Suprapubic skin (tissue), 4 donors: ENCODE data around the gene DSCAM. TPM values are rescaled to one million over a fixed set of nuclear protein-coding genes. Genes with fewer than 3 reads are reported as not detected.

Experiments used
- DNase-seq, 2 donors: peaks; one replicate each; pipeline ENCODE4 v3.0.0-alpha.2; 2019; ENCODE audit warnings: low spot score in 2 of 2
- H3K27ac ChIP-seq: fragments of 200-600 bp; sonication (generic); one replicate; pipeline ENCODE4 v1.5.1; 2019
- H3K27me3 ChIP-seq: fragments of 200-600 bp; sonication (generic); one replicate; pipeline ENCODE4 v1.5.1; 2019
- H3K36me3 ChIP-seq: fragments of 200-600 bp; sonication (generic); one replicate; pipeline ENCODE4 v1.5.1; 2019
- H3K4me1 ChIP-seq: fragments of 200-600 bp; sonication (generic); one replicate; pipeline ENCODE4 v1.5.1; 2019
- H3K4me3 ChIP-seq: fragments of 200-600 bp; sonication (generic); one replicate; pipeline ENCODE4 v1.5.1; 2019; ENCODE audit warnings: mild to moderate bottlenecking
- H3K9me3 ChIP-seq: fragments of 200-600 bp; sonication (generic); one replicate; pipeline ENCODE4 v1.5.1; 2019
- CTCF ChIP-seq, 2 donors: fragments of 200-600 bp in 1 of 2; fragments of 450-650 bp in 1 of 2; sonication (generic) in 1 of 2; IDR thresholded peaks; one replicate each; pipeline ENCODE4 v1.5.1; 2016 to 2019; ENCODE audit warnings: antibody characterized with exemption in 2 of 2, mild to moderate bottlenecking in 1 of 2, moderate library complexity in 1 of 2
- EP300 ChIP-seq: sonication (generic); formaldehyde crosslinking; IDR thresholded peaks from one replicate; pipeline ENCODE4 v1.6.1; 2017; ENCODE audit warnings: antibody characterized with exemption
- POLR2A ChIP-seq, 2 donors: fragments of 450-650 bp; IDR thresholded peaks; one replicate each; pipeline ENCODE4 v1.6.1; 2017; ENCODE audit warnings: antibody characterized with exemption in 2 of 2, mild to moderate bottlenecking in 2 of 2, moderate library complexity in 2 of 2
- POLR2AphosphoS5 ChIP-seq, 3 donors: sonication (generic); formaldehyde crosslinking; IDR thresholded peaks; one replicate each; pipeline ENCODE4 v1.6.1; 2017; ENCODE audit warnings: antibody characterized with exemption in 3 of 3
- WGBS: methylation state at CpG from one replicate; pipeline ENCODE4 v1.1.5; 2018; 5-methylcytosine and 5-hydroxymethylcytosine counted together
- total RNA-seq, 4 donors: library from RNA; depleted of rRNA; stranded (reverse); fragments of >200 nt; gene quantifications; one replicate each; pipeline ENCODE4 v1.1.0, GENCODE V29; 2016

DSCAM gene
- total RNA-seq, 4 donors from 2014 or later = 0.08 TPM; not detected in 3

- Histone ChIP-seq H3K36me3 (no peaks in the 10 kb centered on the region), H3K27ac (no peak overlapping the region), H3K4me1 (no peaks in the 10 kb centered on the region), H3K27me3 (no peaks in the 10 kb centered on the region), H3K4me3 (no peak overlapping the region), H3K9me3 (no peaks in the 10 kb centered on the region)
- no peak for DNase-seq
- 49% methylated on average over 10 of the region's 10 CpGs for WGBS
- no peak for TF ChIP-seq POLR2A (IDR thresholded peaks at IDR 0.05)
- TF ChIP-seq CTCF (IDR thresholded peaks at IDR 0.05) = no peak
- TF ChIP-seq POLR2AphosphoS5 (IDR thresholded peaks at IDR 0.05) = no peak
- TF ChIP-seq EP300 = no peak
Measured at GRCh38 chr21:40146216-40146837, 700.6 kb downstream of the DSCAM start.

DNA sequence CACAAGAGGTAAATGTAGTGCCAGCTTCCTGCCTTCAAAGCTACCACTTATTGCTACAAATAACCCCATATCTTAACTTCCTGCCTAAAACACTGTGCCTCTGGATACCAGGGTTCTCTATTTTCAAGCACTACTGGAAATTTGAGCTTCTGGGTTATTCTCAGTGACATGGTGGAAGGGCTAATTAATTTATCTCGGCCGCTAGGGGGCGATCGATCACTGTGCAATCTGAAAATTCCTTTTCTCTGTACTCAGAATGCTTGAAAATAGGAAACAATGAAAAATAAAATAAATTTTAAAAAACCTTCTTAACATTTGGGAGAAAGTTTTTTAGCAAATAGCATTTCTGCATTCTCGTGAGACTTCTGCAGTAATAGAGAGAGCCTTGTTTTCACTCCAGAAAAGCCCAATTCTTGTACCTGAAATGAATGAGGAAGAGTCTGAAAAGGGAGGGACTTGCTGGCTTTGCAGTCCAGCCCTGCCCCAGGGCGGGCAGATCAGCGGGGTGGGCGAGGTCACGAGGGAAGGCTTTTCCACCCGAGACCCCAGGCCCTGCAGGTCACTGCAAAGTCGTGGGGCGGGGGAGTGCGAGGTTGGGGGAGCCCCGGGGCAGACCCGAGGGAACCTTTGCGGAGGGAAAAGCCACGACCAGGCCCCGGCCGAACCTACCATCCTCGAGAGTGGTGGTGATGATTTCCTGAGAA is 703.0 kb downstream of the DSCAM start:
- TF ChIP-seq EP300 (no peak), POLR2AphosphoS5 (IDR thresholded peaks at IDR 0.05) (no peak), CTCF (IDR thresholded peaks at IDR 0.05) (peak; percentile 52 to 54)
- H3K4me3 ChIP-seq = no peak overlapping the region
- H3K4me1 ChIP-seq = no peaks in the 10 kb centered on the region
- no peaks in the 10 kb centered on the region for H3K9me3 ChIP-seq
- H3K36me3 ChIP-seq = no peaks in the 10 kb centered on the region
- 42% methylated on average over 18 of the region's 20 CpGs for WGBS
- H3K27ac ChIP-seq = no peak overlapping the region
- DNase-seq = no peak
- no peaks in the 10 kb centered on the region for H3K27me3 ChIP-seq

GRCh38 chr21:40141621-40142020 is 705.3 kb downstream of the DSCAM start:
- H3K27me3 ChIP-seq = no peaks in the 10 kb centered on the region
- DNase-seq = no peak
- no peak for TF ChIP-seq POLR2AphosphoS5 (IDR thresholded peaks at IDR 0.05)
- TF ChIP-seq CTCF (IDR thresholded peaks at IDR 0.05) = no peak
- no peak for TF ChIP-seq POLR2A (IDR thresholded peaks at IDR 0.05)
- no peak for TF ChIP-seq EP300
- H3K27ac ChIP-seq = no peak overlapping the region
- H3K36me3 ChIP-seq = no peaks in the 10 kb centered on the region
- H3K4me3 ChIP-seq = no peak overlapping the region
- no peaks in the 10 kb centered on the region for H3K9me3 ChIP-seq
- whole genome bisulfite sequencing = 64% methylated on average over 8 of the region's 8 CpGs
- no peaks in the 10 kb centered on the region for H3K4me1 ChIP-seq

DNA sequence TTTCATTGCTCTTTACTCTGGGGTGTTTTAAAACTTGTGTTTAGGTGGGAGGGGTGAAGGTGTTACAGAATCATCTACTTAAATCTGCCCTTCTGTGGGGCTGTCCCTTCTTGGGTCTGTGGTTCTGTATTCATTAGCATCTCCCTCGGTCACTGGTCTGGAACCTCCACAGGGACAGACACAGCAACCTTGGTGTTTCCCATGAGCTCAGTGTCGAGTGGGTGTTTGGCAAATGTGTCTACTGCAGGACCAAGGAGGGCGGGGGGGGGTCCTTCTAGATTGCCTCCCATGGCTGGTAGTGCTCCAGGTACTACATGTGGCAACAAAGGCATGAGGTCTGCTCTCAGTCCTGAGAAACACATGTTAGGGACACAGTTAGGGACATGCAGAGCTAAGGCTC is 706.3 kb downstream of the DSCAM start:
- Histone ChIP-seq H3K4me1 (no peaks in the 10 kb centered on the region), H3K4me3 (no peak overlapping the region), H3K9me3 (no peaks in the 10 kb centered on the region), H3K36me3 (no peaks in the 10 kb centered on the region), H3K27ac (no peak overlapping the region), H3K27me3 (no peaks in the 10 kb centered on the region)
- DNase-seq = no peak
- TF ChIP-seq EP300 = no peak
- TF ChIP-seq CTCF (IDR thresholded peaks at IDR 0.05) = no peak
- TF ChIP-seq POLR2A (IDR thresholded peaks at IDR 0.05) = no peak
- 81% methylated on average over 3 of the region's 3 CpGs for WGBS

DNA sequence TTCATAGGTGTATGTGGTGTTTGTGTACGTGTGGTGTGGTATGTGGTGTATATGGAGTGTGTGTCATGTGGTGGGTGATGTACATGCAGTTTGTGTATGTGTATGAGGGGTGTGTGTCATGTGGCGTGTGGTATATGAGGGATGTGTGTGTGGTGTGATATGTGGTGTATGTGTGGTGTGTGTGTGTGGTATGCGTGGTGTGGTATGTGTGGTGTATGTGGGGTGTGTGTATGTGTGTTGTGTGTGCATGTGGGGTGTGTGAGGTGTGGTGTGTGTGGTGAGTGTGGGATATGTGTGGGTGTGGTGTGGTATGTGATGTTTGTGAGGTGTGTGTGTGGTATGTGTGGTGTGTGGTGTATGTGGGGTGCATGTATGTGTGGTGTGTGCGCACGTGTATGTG is 707.3 kb downstream of the DSCAM start:
- TF ChIP-seq EP300 (no peak), POLR2A (IDR thresholded peaks at IDR 0.05) (no peak), POLR2AphosphoS5 (IDR thresholded peaks at IDR 0.05) (no peak), CTCF (IDR thresholded peaks at IDR 0.05) (no peak)
- WGBS = 71% methylated on average over 5 of the region's 5 CpGs
- Histone ChIP-seq H3K36me3 (no peaks in the 10 kb centered on the region), H3K4me3 (no peak overlapping the region), H3K27ac (no peak overlapping the region), H3K9me3 (no peaks in the 10 kb centered on the region), H3K4me1 (no peaks in the 10 kb centered on the region), H3K27me3 (no peaks in the 10 kb centered on the region)
- DNase-seq = no peak
